C4-2B (cell line): ENCODE results near the gene FAM13A.

Experiments used
- H3K27ac ChIP-seq: fragments of 450-650 bp; 2 replicates; pipeline ENCODE4 v1.5.1; 2017
- CTCF ChIP-seq: fragments of 450-650 bp; conservative IDR thresholded peaks from 2 replicates; pipeline ENCODE4 v1.5.1; 2017; ENCODE audit warnings: mild to moderate bottlenecking
- ZFX ChIP-seq: fragments of 450-650 bp; IDR thresholded peaks from 2 replicates; pipeline ENCODE4 v1.6.1; 2017

The FAM13A gene

GRCh38 chr4:88960576-88960975 lies 96.4 kb downstream of the FAM13A start:
- no peak overlapping the region for H3K27ac ChIP-seq
- no peak for TF ChIP-seq CTCF
- no peak for TF ChIP-seq ZFX

- no peak overlapping the region for H3K27ac ChIP-seq
- TF ChIP-seq CTCF, result no peak
- TF ChIP-seq ZFX, result no peak
Measured at GRCh38 chr4:88958080-88958479, 98.9 kb downstream of the FAM13A start.

- no peak overlapping the region for H3K27ac ChIP-seq
- no peak for TF ChIP-seq ZFX
- no peak for TF ChIP-seq CTCF
Measured at GRCh38 chr4:88957570-88957969, 99.4 kb downstream of the FAM13A start.

GRCh38 chr4:88955580-88956380 lies 101.2 kb downstream of the FAM13A start:
- H3K27ac ChIP-seq, result no peak overlapping the region
- TF ChIP-seq CTCF, result no peak
- no peak for TF ChIP-seq ZFX

- no peak for TF ChIP-seq ZFX
- TF ChIP-seq CTCF, result no peak
Measured at GRCh38 chr4:88953400-88953799, 103.6 kb downstream of the FAM13A start.

GRCh38 chr4:88952081-88952480 lies 104.9 kb downstream of the FAM13A start:
- no peak for TF ChIP-seq ZFX
- no peak for TF ChIP-seq CTCF

More at GRCh38 chr4:88953400-88953799, 103.6 kb downstream of the FAM13A start:
- H3K27ac ChIP-seq, result no peak overlapping the region

GRCh38 chr4:88949605-88950004 lies 107.4 kb downstream of the FAM13A start:
- no peak overlapping the region for H3K27ac ChIP-seq
- TF ChIP-seq ZFX (no peak), CTCF (no peak)

More at GRCh38 chr4:88952081-88952480, 104.9 kb downstream of the FAM13A start:
- H3K27ac ChIP-seq, result no peak overlapping the region
